ENCODE data around the gene INTS11. TPM values are rescaled to one million over a fixed set of nuclear protein-coding genes. Genes with fewer than 3 reads are reported as not detected.
A peak's percentile ranks its signal among the peaks of the same experiment; 100 is the strongest.

Gene INTS11
- total and polyA plus RNA-seq, 2 of the 13 experiments (the other 11 are each of a cell fraction or from before 2014, with no cell fraction given), result 52.8 to 94.8 TPM

DNA sequence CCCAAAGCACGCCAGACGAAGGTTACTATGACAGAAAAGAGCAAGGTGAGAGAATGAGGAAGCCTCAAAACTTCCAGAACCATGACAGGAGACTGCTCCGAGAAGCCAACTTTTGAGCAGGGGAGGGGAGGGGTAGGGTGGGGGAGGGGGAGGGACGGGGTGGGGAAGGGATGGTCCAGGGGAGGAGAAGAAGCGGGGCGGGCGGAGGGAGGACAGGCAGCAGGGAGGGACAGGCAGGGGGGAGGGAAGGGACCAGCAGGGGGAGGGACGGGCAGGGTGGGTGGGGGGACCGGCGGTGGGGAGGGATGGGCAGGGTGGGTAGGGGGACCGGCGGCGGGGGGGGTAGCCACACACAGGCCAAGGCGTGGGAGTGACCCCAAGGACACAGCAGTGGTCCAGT is 2.0 kb downstream of the INTS11 start (continued):
- TF ChIP-seq, protein P1, sequence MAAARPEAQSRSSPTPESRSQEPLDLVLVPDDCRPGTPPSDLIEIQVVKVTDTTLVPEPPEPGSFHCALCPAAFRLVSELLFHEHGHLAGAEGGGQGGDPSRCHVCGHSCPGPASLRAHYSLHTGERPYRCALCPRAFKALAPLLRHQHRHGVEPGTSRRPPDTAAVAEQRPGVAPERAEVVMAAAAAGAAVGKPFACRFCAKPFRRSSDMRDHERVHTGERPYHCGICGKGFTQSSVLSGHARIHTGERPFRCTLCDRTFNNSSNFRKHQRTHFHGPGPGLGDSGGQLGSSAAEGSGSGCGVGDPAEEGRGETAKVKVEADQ (CRISPR knock-in tag; IDR thresholded peaks at IDR 0.05; ENCODE audit: borderline replicate concordance), result no peak
- no peak for TF ChIP-seq ZNF33A (CRISPR knock-in tag; IDR thresholded peaks at IDR 0.05; ENCODE audit: borderline replicate concordance)

GRCh38 chr1:1321477-1321876 is 3.0 kb downstream of the INTS11 start:
- no peak overlapping the region; the same call in 1 of the 2 replicates for H3K4me2 ChIP-seq (ENCODE audit: low read depth, low read length)
- H3K4me3 ChIP-seq (replicated peaks in 1 of 3; ENCODE audit: insufficient read depth in 1 of 3, low read depth in 2 of 3, low read length in 3 of 3), result no peak overlapping the region
- FAIRE-seq, result no peak
- POLR2A ChIA-PET, result no interaction called here
- no TSS peak for BruUV-seq (replicated peaks)
- peaks cover 54% of the 10 kb centered on the region for H3K79me2 ChIP-seq (ENCODE audit: insufficient read depth, low read length)
- CTCF ChIA-PET (ENCODE audit: low intra/inter-chr PET ratio, low total read pairs), result no interaction called here
- ATAC-seq, result no peak
- no peaks in the 10 kb centered on the region for H3K27me3 ChIP-seq (ENCODE audit: control insufficient read depth in 1 of 2, insufficient read depth in 2 of 2, low read length in 2 of 2)
- intact Hi-C loops (cut with micrococcal nuclease; ENCODE audit: unreplicated experiment) (no loop called here), in situ Hi-C loops (cut with HindIII; ENCODE audit: extremely low pct_ligation_motif_present, low pct_unique_long_range_greater_than_20kb) (no loop called here)
- no peak overlapping the region for H3K9ac ChIP-seq (ENCODE audit: insufficient read depth, low read depth, low read length)
- peaks cover 7 to 28% of the 10 kb centered on the region in 2 experiments; a peak in 4 of 5 replicates for H3K36me3 ChIP-seq (replicated peaks in 1 of 2; ENCODE audit: control insufficient read depth in 1 of 2, insufficient read depth in 2 of 2, low read length in 2 of 2)
- no peak overlapping the region for H2AFZ ChIP-seq (ENCODE audit: low read length)
- no peak for DNase-seq (ENCODE audit: low spot score)
- 96% methylated on average over 4 of the region's 8 CpGs for WGBS (ENCODE audit: low lambda C conversion rate)
- TF ChIP-seq RBFOX2 (IDR thresholded peaks at IDR 0.05; ENCODE audit: low read depth, low read length) (peak; percentile 40; the same call in 1 of the 2 replicates), ZNF263 (CRISPR knock-in tag; IDR thresholded peaks at IDR 0.05) (no peak)
- H3K27ac ChIP-seq (ENCODE audit: extremely low read length, insufficient read depth, low read length), result no peak overlapping the region
- H4K20me1 ChIP-seq (ENCODE audit: insufficient read depth, low read length), result peaks cover 10% of the 10 kb centered on the region; the same call in 1 of the 2 replicates
- H3K4me1 ChIP-seq (ENCODE audit: insufficient read depth, low read length), result peaks cover 22% of the 10 kb centered on the region
- no peaks in the 10 kb centered on the region for H3K9me3 ChIP-seq (ENCODE audit: low read length)

GRCh38 chr1:1320666-1321448 is 3.6 kb downstream of the INTS11 start:
- POLR2A ChIA-PET, result no interaction called here
- TF ChIP-seq AGO2 (optimal IDR thresholded peaks at IDR 0.05; ENCODE audit: low read depth, low read length) (peak; percentile 2), MAF1 (CRISPR knock-in tag; IDR thresholded peaks at IDR 0.05; ENCODE audit: borderline replicate concordance) (no peak), AGO1 (IDR thresholded peaks at IDR 0.05; ENCODE audit: low read depth, low read length, poor library complexity, severe bottlenecking) (peak; percentile 3), MEF2D (CRISPR knock-in tag; IDR thresholded peaks at IDR 0.05) (no peak), RBFOX2 (IDR thresholded peaks at IDR 0.05; ENCODE audit: low read depth, low read length) (peak; percentile 46; the same call in 1 of the 2 replicates), RNF2 (conservative IDR thresholded peaks at IDR 0.05; ENCODE audit: low read depth) (no peak)
- intact Hi-C loops (cut with micrococcal nuclease; ENCODE audit: unreplicated experiment), result no loop called here

More at GRCh38 chr1:1320666-1321448, 3.6 kb downstream of the INTS11 start:
- CTCF ChIA-PET (ENCODE audit: low intra/inter-chr PET ratio, low total read pairs), result no interaction called here
- Histone ChIP-seq H3K79me2 (ENCODE audit: insufficient read depth, low read length) (peaks cover 48% of the 10 kb centered on the region), H3K27ac (ENCODE audit: extremely low read length, insufficient read depth, low read length) (no peak overlapping the region), H4K20me1 (ENCODE audit: insufficient read depth, low read length) (peaks cover 10% of the 10 kb centered on the region; the same call in 1 of the 2 replicates), H3K4me2 (ENCODE audit: low read depth, low read length) (no peak overlapping the region), H3K27me3 (ENCODE audit: control insufficient read depth in 1 of 2, insufficient read depth in 2 of 2, low read length in 2 of 2) (no peaks in the 10 kb centered on the region), H3K4me3 (replicated peaks in 1 of 3; ENCODE audit: insufficient read depth in 1 of 3, low read depth in 2 of 3, low read length in 3 of 3) (no peak overlapping the region), H3K36me3 (replicated peaks in 1 of 2; ENCODE audit: control insufficient read depth in 1 of 2, insufficient read depth in 2 of 2, low read length in 2 of 2) (peaks cover 7 to 31% of the 10 kb centered on the region in 2 experiments; a peak in 4 of 5 replicates), H3K9ac (ENCODE audit: insufficient read depth, low read depth, low read length) (no peak overlapping the region), H2AFZ (ENCODE audit: low read length) (no peak overlapping the region), H3K9me3 (ENCODE audit: low read length) (no peaks in the 10 kb centered on the region), H3K4me1 (ENCODE audit: insufficient read depth, low read length) (peaks cover 21% of the 10 kb centered on the region)
- BruUV-seq (replicated peaks), result no TSS peak
- no peak for FAIRE-seq
- in situ Hi-C loops (cut with HindIII; ENCODE audit: extremely low pct_ligation_motif_present, low pct_unique_long_range_greater_than_20kb), result no loop called here
- no peak for ATAC-seq
- WGBS (ENCODE audit: low lambda C conversion rate), result 100% methylated on average over 2 of the region's 23 CpGs
- DNase-seq (ENCODE audit: low spot score), result no peak
